Naive thymus-derived CD8-positive, alpha-beta T cell (primary cell): ENCODE measurements around the gene DHX34. TPM values are rescaled to one million over a fixed set of nuclear protein-coding genes. Genes with fewer than 3 reads are reported as not detected.

Experiments used
- ATAC-seq, 2 donors: fragments of 150-1000 bp; cut with Tn5 transposase in 1 of 2; sonication (Bioruptor Pico), chemical (Tn5 transposase) in 1 of 2; 1 replicate in 1 of 2; 2 replicates in 1 of 2; pipeline ENCODE4 v1.10.0; 2021; ENCODE audit warnings: mild to moderate bottlenecking in 2 of 2, moderate library complexity in 2 of 2
- POLR2A ChIA-PET: fragments of 350-600 bp; sonication (Branson Sonifier 250); formaldehyde crosslinking; loops from one replicate; lab custom pipeline; 2021; ENCODE audit warnings: antibody characterized with exemption; lab: Charles Lee
- DNase-seq, 10 donors: peaks; one replicate each; pipeline versions ENCODE4 v3.0.0 to v3.0.0-alpha.2; 2020 to 2022
- H3K27ac Mint-ChIP-seq, 10 donors: one replicate each; pipeline ENCODE4 v1.8.0; 2020 to 2022; ENCODE audit warnings: mild to moderate bottlenecking in 10 of 10, mixed read lengths in 10 of 10, moderate library complexity in 4 of 10, inconsistent platforms in 1 of 10
- H3K27me3 Mint-ChIP-seq, 5 donors: one replicate each; pipeline ENCODE4 v1.8.0; 2021 to 2022; ENCODE audit warnings: mixed read lengths in 5 of 5
- H3K36me3 Mint-ChIP-seq, 3 donors: one replicate each; pipeline ENCODE4 v1.8.0; 2020 to 2022; ENCODE audit warnings: mixed read lengths in 3 of 3, mild to moderate bottlenecking in 2 of 3, inconsistent platforms in 1 of 3
- H3K4me1 Mint-ChIP-seq, 4 donors: one replicate each; pipeline ENCODE4 v1.8.0; 2021 to 2022; ENCODE audit warnings: mixed read lengths in 4 of 4
- H3K4me3 Mint-ChIP-seq, 10 donors: one replicate each; pipeline ENCODE4 v1.8.0; 2020 to 2022; ENCODE audit warnings: mild to moderate bottlenecking in 10 of 10, mixed read lengths in 10 of 10, moderate library complexity in 6 of 10, inconsistent platforms in 1 of 10
- H3K9me3 Mint-ChIP-seq, 9 donors: one replicate each; pipeline ENCODE4 v1.8.0; 2020 to 2022; ENCODE audit warnings: mixed read lengths in 9 of 9, mild to moderate bottlenecking in 3 of 9, inconsistent platforms in 1 of 9, moderate library complexity in 1 of 9
- polyA plus RNA-seq, 3 donors: library from polyadenylated mRNA; unstranded; fragments of 300-500 nt; fragmentation: Illumina TruSeq; gene quantifications; one replicate each; pipeline ENCODE4 v1.2.3, GENCODE V29; 2021
- total RNA-seq, 8 experiments: library from RNA in 2 of 8; stranded (reverse) in 2 of 8; gene quantifications; one replicate each; pipeline ENCODE4 v1.2.3 and lab custom pipeline; 2021 to 2026

DHX34 gene
- total and polyA plus RNA-seq, 5 experiments from 2014 or later = 3.1 to 29.6 (median 9.7) TPM

DNA sequence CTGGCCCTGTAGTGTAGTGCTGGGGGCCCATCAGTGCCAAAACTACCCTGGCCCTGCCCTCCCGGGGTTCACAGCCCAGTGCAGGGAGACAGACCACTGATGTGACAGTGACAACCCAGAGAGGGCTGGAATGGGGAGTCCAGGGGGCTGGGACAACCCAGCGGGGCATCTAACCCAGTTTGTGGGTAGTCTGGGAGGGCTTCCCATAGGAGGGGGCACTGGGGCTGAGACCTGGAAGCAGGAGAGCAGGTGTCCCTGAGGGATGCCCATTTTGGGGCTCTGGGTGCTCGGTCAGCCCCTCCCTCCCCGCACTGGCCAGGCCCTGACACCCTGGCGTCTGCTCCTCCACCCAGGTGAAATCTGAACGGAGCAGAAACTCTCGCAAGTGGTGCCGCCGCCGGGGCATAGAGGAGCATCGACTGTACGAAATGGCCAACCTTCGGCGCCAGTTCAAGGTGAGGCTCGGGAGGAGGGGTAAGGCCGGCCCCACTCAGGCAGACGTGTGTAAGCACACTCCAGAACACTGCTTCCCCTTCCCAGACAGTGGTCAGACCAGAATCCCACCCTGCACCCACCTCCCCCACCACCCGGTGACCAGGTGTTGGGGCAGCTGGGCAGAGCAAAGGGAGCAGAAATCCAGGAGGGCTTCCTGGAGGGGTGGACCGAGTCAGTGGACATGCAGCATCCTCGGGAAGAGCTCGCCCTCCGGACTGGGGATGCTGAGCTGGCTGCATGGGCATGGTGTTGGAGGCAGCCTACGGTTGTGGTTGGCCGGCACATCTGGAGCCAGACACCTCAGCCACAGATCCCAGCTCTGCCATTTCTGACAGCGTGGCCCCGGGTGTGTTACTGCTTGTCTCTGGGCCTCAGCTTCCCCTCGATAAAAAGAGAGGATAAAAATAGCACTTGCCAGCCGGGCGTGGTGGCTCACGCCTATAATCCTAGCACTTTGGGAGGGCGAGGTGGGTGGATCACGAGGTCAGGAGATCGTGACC is 24.4 kb downstream of the DHX34 start:
- no peak for DNase-seq

GRCh38 chr19:47374876-47375693 is 26.0 kb downstream of the DHX34 start:
- POLR2A ChIA-PET = interaction anchor here (0.6 kb wide), 1 partner anchor 420 kb away, joined by 5 read pairs; no protein-coding TSS in a partner anchor
- Mint-ChIP-seq H3K27me3 (no peaks in the 10 kb centered on the region), H3K4me3 (no peak overlapping the region), H3K36me3 (peaks cover 0 to 50% (median 5%) of the 10 kb centered on the region in 3 donors), H3K9me3 (no peaks in the 10 kb centered on the region), H3K4me1 (peaks cover 0 to 2% (median 1%) of the 10 kb centered on the region in 4 donors), H3K27ac (peak overlapping the region in 1 of 10 donors; percentile 27)
- ATAC-seq (no peak), DNase-seq (no peak)

More for the DNA sequence above, 24.4 kb downstream of the DHX34 start:
- H3K27ac Mint-ChIP-seq = no peak overlapping the region
- H3K9me3 Mint-ChIP-seq = no peaks in the 10 kb centered on the region
- H3K4me3 Mint-ChIP-seq = no peak overlapping the region
- H3K36me3 Mint-ChIP-seq = peaks cover 0 to 53% (median 6%) of the 10 kb centered on the region in 3 donors
- no peak for ATAC-seq
- POLR2A ChIA-PET = no interaction called here
- no peaks in the 10 kb centered on the region for H3K27me3 Mint-ChIP-seq
- peaks cover 0 to 5% (median 1%) of the 10 kb centered on the region in 4 donors for H3K4me1 Mint-ChIP-seq

- no peak overlapping the region for H3K27ac Mint-ChIP-seq
- H3K9me3 Mint-ChIP-seq = no peaks in the 10 kb centered on the region
- POLR2A ChIA-PET = interaction anchor here (1.3 kb wide), 1 partner anchor 27 kb away, joined by 4 read pairs; the partner anchor contains the start of gene DHX34
- no peak overlapping the region for H3K4me3 Mint-ChIP-seq
- peaks cover 0 to 52% (median 9%) of the 10 kb centered on the region in 3 donors for H3K36me3 Mint-ChIP-seq
- no peaks in the 10 kb centered on the region for H3K27me3 Mint-ChIP-seq
- DNase-seq (no peak), ATAC-seq (no peak)
- H3K4me1 Mint-ChIP-seq = peaks cover 0 to 5% (median 2%) of the 10 kb centered on the region in 4 donors
These were observed 26.8 kb downstream of the DHX34 start for GRCh38 chr19:47375694-47376588.

- DNase-seq = no peak
- Mint-ChIP-seq H3K36me3 (peaks cover 4 to 57% (median 13%) of the 10 kb centered on the region in 3 donors), H3K27ac (no peak overlapping the region), H3K27me3 (no peaks in the 10 kb centered on the region), H3K9me3 (no peaks in the 10 kb centered on the region), H3K4me3 (no peak overlapping the region), H3K4me1 (peaks cover 4 to 9% (median 8%) of the 10 kb centered on the region in 4 donors)
- POLR2A ChIA-PET = interaction anchor here (1.3 kb wide), 1 partner anchor 28 kb away, joined by 4 read pairs; the partner anchor contains the start of gene DHX34
- no peak for ATAC-seq
These were observed 27.6 kb downstream of the DHX34 start for GRCh38 chr19:47376589-47377144.

DNA sequence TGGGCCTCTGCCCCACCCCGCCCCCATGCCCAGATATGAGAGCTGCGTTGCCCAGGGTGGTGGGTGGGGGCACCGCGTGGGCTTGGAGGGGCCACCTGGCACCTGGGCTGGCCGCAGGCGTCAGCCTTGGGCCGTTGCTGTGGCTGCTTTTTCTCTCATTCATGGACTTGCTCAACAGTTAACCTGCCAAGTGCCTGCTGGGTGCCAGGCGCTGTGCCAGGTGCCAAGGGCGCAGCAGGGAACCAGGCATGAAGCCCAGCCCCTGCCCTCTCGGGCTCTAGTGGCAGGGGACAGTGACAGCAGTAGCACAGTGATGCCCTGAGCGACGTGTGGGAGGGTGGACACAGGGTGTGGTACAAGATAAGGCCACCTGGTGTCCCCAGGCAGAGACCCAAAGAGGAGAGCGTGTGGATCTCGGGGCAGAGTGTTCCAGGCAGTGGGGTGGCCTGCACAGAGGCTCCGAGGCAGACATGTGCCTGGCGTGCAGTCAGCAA is 28.1 kb downstream of the DHX34 start:
- POLR2A ChIA-PET = interaction anchor here (1.3 kb wide), 1 partner anchor 28 kb away, joined by 4 read pairs; the partner anchor contains the start of gene DHX34
- peaks cover 7 to 15% (median 14%) of the 10 kb centered on the region in 4 donors for H3K4me1 Mint-ChIP-seq
- ATAC-seq (no peak), DNase-seq (no peak)
- H3K27me3 Mint-ChIP-seq = no peaks in the 10 kb centered on the region
- no peak overlapping the region for H3K27ac Mint-ChIP-seq
- peaks cover 4 to 56% (median 14%) of the 10 kb centered on the region in 3 donors for H3K36me3 Mint-ChIP-seq
- H3K9me3 Mint-ChIP-seq = no peaks in the 10 kb centered on the region
- no peak overlapping the region for H3K4me3 Mint-ChIP-seq

- H3K27me3 Mint-ChIP-seq = no peaks in the 10 kb centered on the region
- H3K27ac Mint-ChIP-seq = peak overlapping the region in 1 of 10 donors; percentile 22
- ATAC-seq = no peak
- H3K4me3 Mint-ChIP-seq = no peak overlapping the region
- H3K36me3 Mint-ChIP-seq = peaks cover 4 to 57% (median 14%) of the 10 kb centered on the region in 3 donors
- DNase-seq = no peak
- POLR2A ChIA-PET = no interaction called here
- no peaks in the 10 kb centered on the region for H3K9me3 Mint-ChIP-seq
- H3K4me1 Mint-ChIP-seq = peaks cover 8 to 17% (median 16%) of the 10 kb centered on the region in 4 donors
These were observed 28.7 kb downstream of the DHX34 start for GRCh38 chr19:47377801-47378200.

- POLR2A ChIA-PET = no interaction called here
- Mint-ChIP-seq H3K27ac (peak overlapping the region in 2 of 10 donors; percentile 22 to 37), H3K9me3 (no peaks in the 10 kb centered on the region), H3K36me3 (peaks cover 4 to 53% (median 14%) of the 10 kb centered on the region in 3 donors), H3K27me3 (no peaks in the 10 kb centered on the region), H3K4me1 (peaks cover 8 to 21% (median 19%) of the 10 kb centered on the region in 4 donors), H3K4me3 (no peak overlapping the region)
- DNase-seq (no peak), ATAC-seq (no peak)
These were observed 29.1 kb downstream of the DHX34 start for GRCh38 chr19:47378246-47378645.

GRCh38 chr19:47379381-47379938 is 30.3 kb downstream of the DHX34 start:
- POLR2A ChIA-PET = no interaction called here
- ATAC-seq (no peak), DNase-seq (no peak)
- Mint-ChIP-seq H3K4me3 (no peak overlapping the region), H3K4me1 (peaks cover 8 to 25% (median 23%) of the 10 kb centered on the region in 4 donors), H3K36me3 (peaks cover 4 to 50% (median 14%) of the 10 kb centered on the region in 3 donors), H3K9me3 (no peaks in the 10 kb centered on the region), H3K27me3 (no peaks in the 10 kb centered on the region), H3K27ac (peak overlapping the region in 1 of 10 donors; percentile 11)

- peaks cover 8 to 25% (median 23%) of the 10 kb centered on the region in 4 donors for H3K4me1 Mint-ChIP-seq
- H3K27ac Mint-ChIP-seq = peak overlapping the region in 5 of 10 donors; percentile 19 to 58 (median 56)
- H3K27me3 Mint-ChIP-seq = no peaks in the 10 kb centered on the region
- POLR2A ChIA-PET = interaction anchor here (0.5 kb wide), 1 partner anchor 564 kb away, joined by 3 read pairs; no protein-coding TSS in a partner anchor
- H3K9me3 Mint-ChIP-seq = no peaks in the 10 kb centered on the region
- H3K36me3 Mint-ChIP-seq = peaks cover 4 to 43% (median 14%) of the 10 kb centered on the region in 3 donors
- ATAC-seq = no peak
- H3K4me3 Mint-ChIP-seq = no peak overlapping the region
- DNase-seq = no peak
These were observed 31.4 kb downstream of the DHX34 start for GRCh38 chr19:47380559-47380958.

DNA sequence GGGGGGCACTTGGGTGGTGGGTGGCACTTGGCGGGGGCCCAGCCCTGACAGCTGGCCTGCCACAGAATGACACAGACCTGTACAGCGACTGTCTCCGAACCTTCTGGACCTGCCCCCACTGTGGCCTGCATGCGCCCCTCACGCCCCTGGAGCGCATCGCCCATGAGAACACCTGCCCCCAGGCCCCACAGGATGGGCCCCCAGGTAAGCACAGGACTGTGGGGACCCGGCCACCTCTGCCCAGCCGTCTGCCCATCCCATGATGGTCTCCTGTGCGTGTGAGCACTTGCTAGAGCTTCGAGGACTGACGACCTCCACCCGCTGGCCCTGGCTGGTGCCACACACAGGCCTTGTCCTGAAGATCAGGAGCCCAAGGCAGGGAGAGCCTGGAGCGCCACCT is 32.0 kb downstream of the DHX34 start:
- Mint-ChIP-seq H3K4me1 (peaks cover 8 to 25% (median 23%) of the 10 kb centered on the region in 4 donors), H3K4me3 (peak overlapping the region in 2 of 10 donors; percentile 44 to 64), H3K36me3 (peaks cover 4 to 39% (median 13%) of the 10 kb centered on the region in 3 donors), H3K27me3 (no peaks in the 10 kb centered on the region), H3K27ac (peak overlapping the region in 9 of 10 donors; percentile 58 to 97 (median 83)), H3K9me3 (no peaks in the 10 kb centered on the region)
- ATAC-seq (no peak), DNase-seq (no peak)
- POLR2A ChIA-PET = interaction anchor here (0.5 kb wide), 1 partner anchor 565 kb away, joined by 3 read pairs; no protein-coding TSS in a partner anchor
